Measurements from ENCODE around the gene KLF18. TPM values are rescaled to one million over a fixed set of nuclear protein-coding genes. Genes with fewer than 3 reads are reported as not detected.

The KLF18 gene
- total RNA-seq, 1 experiment from 2014 or later: 0.07 TPM

GRCh38 chr1:44151332-44151731 is 9.9 kb upstream of the KLF18 start:
- DNase-seq (ENCODE audit: low read depth, low spot score) (no peak), ATAC-seq (no peak)
- intact Hi-C loops (cut with micrococcal nuclease): no loop called here
- H2AFZ ChIP-seq (ENCODE audit: low read depth, low read length, poor library complexity, severe bottlenecking): no peak overlapping the region
- H3K9ac ChIP-seq (ENCODE audit: low read length): no peak overlapping the region
- CTCF ChIA-PET: no interaction called here
- H3K27me3 ChIP-seq (ENCODE audit: insufficient read depth, low read length): no peaks in the 10 kb centered on the region
- no peaks in the 10 kb centered on the region for H3K9me2 ChIP-seq (ENCODE audit: insufficient read depth)
- no TSS peak for BruUV-seq (replicated peaks)
- TF ChIP-seq SP1 (IDR thresholded peaks at IDR 0.05; ENCODE audit: low read depth) (no peak), SIN3A (IDR thresholded peaks at IDR 0.05; ENCODE audit: low read depth) (no peak), EGR1 (IDR thresholded peaks at IDR 0.05; ENCODE audit: low read depth) (no peak), ZNF274 (IDR thresholded peaks at IDR 0.05; ENCODE audit: low read depth, low read length) (no peak), EZH2phosphoT487 (IDR thresholded peaks at IDR 0.05; ENCODE audit: borderline replicate concordance) (no peak)
- H4K20me1 ChIP-seq (ENCODE audit: insufficient read depth): no peaks in the 10 kb centered on the region
- no peaks in the 10 kb centered on the region for H3K79me2 ChIP-seq (ENCODE audit: insufficient read depth, low read length)
- POLR2A ChIA-PET: no interaction called here
- no peak overlapping the region for H3K27ac ChIP-seq (ENCODE audit: low read depth, low read length)
- no peaks in the 10 kb centered on the region for H3K9me3 ChIP-seq (ENCODE audit: control insufficient read depth in 1 of 2, insufficient read depth in 1 of 2, low read depth in 1 of 2, low read length in 2 of 2)
- no peak overlapping the region for H3K4me2 ChIP-seq (ENCODE audit: low read length)
- RAD21 ChIA-PET (ENCODE audit: low non-redundant PET in 1 of 2, low total read pairs in 2 of 2, uncharacterized antibody in 2 of 2, unreplicated experiment in 2 of 2): no interaction called here
- H3K36me3 ChIP-seq (ENCODE audit: control insufficient read depth in 1 of 2, insufficient read depth in 2 of 2, low read length in 2 of 2): no peaks in the 10 kb centered on the region
- no peak overlapping the region for H3K4me3 ChIP-seq (replicated peaks in 1 of 2; ENCODE audit: low read depth in 1 of 2, low read length in 2 of 2)
- peaks cover 24 to 34% of the 10 kb centered on the region in 2 experiments for H3K4me1 ChIP-seq (ENCODE audit: control insufficient read depth in 1 of 2, insufficient read depth in 2 of 2, low read length in 2 of 2)

GRCh38 chr1:44147582-44147981 is 6.2 kb upstream of the KLF18 start:
- no peaks in the 10 kb centered on the region for H4K20me1 ChIP-seq (ENCODE audit: insufficient read depth)
- H3K4me1 ChIP-seq (ENCODE audit: control insufficient read depth in 1 of 2, insufficient read depth in 2 of 2, low read length in 2 of 2): 0 out of 4 replicates have a peak, but pooled peaks cover 0 to 6% of the 10 kb centered on the region in 2 experiments
- ChIA-PET CTCF (no interaction called here), RAD21 (ENCODE audit: low non-redundant PET in 1 of 2, low total read pairs in 2 of 2, uncharacterized antibody in 2 of 2, unreplicated experiment in 2 of 2) (no interaction called here), POLR2A (no interaction called here)
- no TSS peak for BruUV-seq (replicated peaks)
- DNase-seq (ENCODE audit: low read depth, low spot score): no peak
- H3K27me3 ChIP-seq (ENCODE audit: insufficient read depth, low read length): no peaks in the 10 kb centered on the region
- no peak overlapping the region for H3K27ac ChIP-seq (ENCODE audit: low read depth, low read length)
- no peak for ATAC-seq
- H2AFZ ChIP-seq (ENCODE audit: low read depth, low read length, poor library complexity, severe bottlenecking): no peak overlapping the region
- intact Hi-C loops (cut with micrococcal nuclease): no loop called here
- no peak overlapping the region for H3K9ac ChIP-seq (ENCODE audit: low read length)
- H3K36me3 ChIP-seq (ENCODE audit: control insufficient read depth in 1 of 2, insufficient read depth in 2 of 2, low read length in 2 of 2): no peaks in the 10 kb centered on the region
- no peaks in the 10 kb centered on the region for H3K79me2 ChIP-seq (ENCODE audit: insufficient read depth, low read length)
- H3K9me3 ChIP-seq (ENCODE audit: control insufficient read depth in 1 of 2, insufficient read depth in 1 of 2, low read depth in 1 of 2, low read length in 2 of 2): no peaks in the 10 kb centered on the region; a peak in 1 of 4 replicates
- H3K4me2 ChIP-seq (ENCODE audit: low read length): no peak overlapping the region
- no peaks in the 10 kb centered on the region for H3K9me2 ChIP-seq (ENCODE audit: insufficient read depth)
- no peak overlapping the region for H3K4me3 ChIP-seq (replicated peaks in 1 of 2; ENCODE audit: low read depth in 1 of 2, low read length in 2 of 2)
- TF ChIP-seq POLR2A (IDR thresholded peaks at IDR 0.05; ENCODE audit: borderline replicate concordance, extremely low read depth, insufficient read depth, insufficient read length) (no peak), SP1 (IDR thresholded peaks at IDR 0.05; ENCODE audit: low read depth) (no peak), CTCF (IDR thresholded peaks at IDR 0.05 in 2 of 3, conservative IDR thresholded peaks at IDR 0.05 in 1 of 3; ENCODE audit: borderline replicate concordance in 1 of 3, insufficient read depth in 1 of 3, low read depth in 2 of 3, low read length in 2 of 3) (no peak), EZH2phosphoT487 (IDR thresholded peaks at IDR 0.05; ENCODE audit: borderline replicate concordance) (no peak), EGR1 (IDR thresholded peaks at IDR 0.05; ENCODE audit: low read depth) (no peak), MAX (IDR thresholded peaks at IDR 0.05) (no peak), JUND (IDR thresholded peaks at IDR 0.05) (no peak), SIN3A (IDR thresholded peaks at IDR 0.05; ENCODE audit: low read depth) (no peak), REST (IDR thresholded peaks at IDR 0.05; ENCODE audit: low read depth) (no peak), ATF3 (IDR thresholded peaks at IDR 0.05) (no peak), RAD21 (IDR thresholded peaks at IDR 0.05; ENCODE audit: low read depth) (no peak), POLR2AphosphoS5 (IDR thresholded peaks at IDR 0.05; ENCODE audit: low read depth, low read length) (no peak)
